SK-N-SH (cell line): ENCODE results near the gene ADAM33. TPM values are rescaled to one million over a fixed set of nuclear protein-coding genes. Genes with fewer than 3 reads are reported as not detected.

ENCODE experiments used
- CTCF ChIA-PET: fragments of 300-600, 350-600 bp; formaldehyde crosslinking; extraction: SDS; loops from one replicate; lab custom pipeline; 2021; lab: Yijun Ruan, JAX
- POLR2A ChIA-PET: fragments of 350-600 bp; sonication (Branson Sonifier 250); formaldehyde crosslinking; extraction: SDS; loops from one replicate; lab custom pipeline; 2020; ENCODE audit warnings: antibody characterized with exemption, inconsistent platforms; lab: Yijun Ruan, JAX
- DNase-seq: peaks from one replicate; pipeline ENCODE4 v3.0.0; 2012
- H2AFZ ChIP-seq: fragments of 200-600 bp; sonication (generic); 2 replicates; pipeline ENCODE4 v1.8.1; 2016; ENCODE audit warnings: antibody characterized with exemption, mild to moderate bottlenecking, low read depth
- H3F3A ChIP-seq: fragments of 200-600 bp; sonication (generic); replicated peaks from 2 replicates; pipeline ENCODE3; 2016; ENCODE audit warnings: antibody characterized with exemption, mild to moderate bottlenecking; ENCODE audit not compliant: insufficient read depth
- H3K27ac ChIP-seq, 2 experiments: fragments of 200-500 bp in 1 of 2; fragments of 200-600 bp in 1 of 2; sonication (Bioruptor generic) in 1 of 2; sonication (generic), shearing (Covaris generic) in 1 of 2; 2 replicates each; pipeline versions ENCODE4 v1.5.1 to v1.6.1; 2014 to 2016; ENCODE audit warnings: low read depth in 2 of 2, inconsistent platforms in 1 of 2, low read length in 1 of 2, mild to moderate bottlenecking in 1 of 2, mixed read lengths in 1 of 2
- H3K27me3 ChIP-seq: fragments of 200-600 bp; sonication (generic), shearing (Covaris generic); 2 replicates; pipeline ENCODE4 v1.6.1; 2016; ENCODE audit warnings: mixed run types; ENCODE audit not compliant: insufficient read depth
- H3K36me3 ChIP-seq, 2 experiments: fragments of 200-500 bp in 1 of 2; fragments of 200-600 bp in 1 of 2; sonication (Bioruptor generic) in 1 of 2; sonication (generic) in 1 of 2; replicated peaks in 1 of 2; 2 replicates each; pipeline versions ENCODE3 to v1.5.1; 2014 to 2016; ENCODE audit warnings: low read length in 1 of 2, mild to moderate bottlenecking in 1 of 2; ENCODE audit not compliant: insufficient read depth in 2 of 2, control insufficient read depth in 1 of 2
- H3K4me1 ChIP-seq, 2 experiments: fragments of 200-500 bp in 1 of 2; fragments of 200-600 bp in 1 of 2; sonication (Bioruptor generic) in 1 of 2; sonication (generic), shearing (Covaris generic) in 1 of 2; 2 replicates each; pipeline versions ENCODE4 v1.5.1 to v1.6.1; 2014 to 2016; ENCODE audit warnings: low read depth in 1 of 2, low read length in 1 of 2, mixed run types in 1 of 2; ENCODE audit not compliant: insufficient read depth in 2 of 2, control insufficient read depth in 1 of 2
- H3K4me2 ChIP-seq: fragments of 200-600 bp; sonication (generic), shearing (Covaris generic); 2 replicates; pipeline ENCODE4 v1.6.1; 2017; ENCODE audit warnings: mixed run types
- H3K4me3 ChIP-seq, 2 experiments: fragments of 200-500 bp in 1 of 2; fragments of 200-600 bp in 1 of 2; sonication (Bioruptor generic) in 1 of 2; sonication (generic), shearing (Covaris generic) in 1 of 2; 2 replicates each; pipeline versions ENCODE4 v1.5.1 to v1.8.1; 2014 to 2016; ENCODE audit warnings: low read depth in 2 of 2, inconsistent platforms in 1 of 2, low read length in 1 of 2, mild to moderate bottlenecking in 1 of 2, mixed read lengths in 1 of 2, moderate library complexity in 1 of 2
- H3K79me2 ChIP-seq: fragments of 200-600 bp; sonication (generic); 2 replicates; pipeline ENCODE4 v1.8.1; 2017; ENCODE audit warnings: mild to moderate bottlenecking; ENCODE audit not compliant: insufficient read depth
- H3K9ac ChIP-seq: fragments of 200-600 bp; sonication (generic); 2 replicates; pipeline ENCODE4 v1.6.1; 2017; ENCODE audit warnings: mixed run types
- H3K9me2 ChIP-seq: fragments of 200-600 bp; sonication (generic); 2 replicates; pipeline ENCODE4 v1.6.1; 2017; ENCODE audit warnings: mixed run types
- H3K9me3 ChIP-seq: fragments of 200-600 bp; sonication (generic); 2 replicates; pipeline ENCODE4 v1.6.1; 2017; ENCODE audit warnings: mixed run types, mild to moderate bottlenecking, moderate library complexity
- H4K20me1 ChIP-seq: fragments of 200-600 bp; sonication (generic); 2 replicates; pipeline ENCODE4 v1.6.1; 2017; ENCODE audit warnings: mild to moderate bottlenecking, mixed run types; ENCODE audit not compliant: insufficient read depth
- CHD2 ChIP-seq: fragments of 150-350 bp; IDR thresholded peaks from 2 replicates; pipeline ENCODE4 v1.6.1; 2018; ENCODE audit warnings: low read length; ENCODE audit not compliant: partially characterized antibody
- CTCF ChIP-seq: fragments of 200-600 bp; sonication (generic); IDR thresholded peaks from 2 replicates; pipeline ENCODE4 v1.6.1; 2017; ENCODE audit warnings: antibody characterized with exemption, mild to moderate bottlenecking, moderate library complexity
- FOXM1 ChIP-seq: IDR thresholded peaks from 2 replicates; pipeline ENCODE4 v1.4.0; 2012; ENCODE audit warnings: low read depth, mild to moderate bottlenecking
- GABPA ChIP-seq: IDR thresholded peaks from 2 replicates; pipeline ENCODE4 v1.4.0; 2012; ENCODE audit warnings: low read depth, mild to moderate bottlenecking
- GATA2 ChIP-seq: sonication (generic); formaldehyde crosslinking; IDR thresholded peaks from 2 replicates; pipeline ENCODE4 v1.5.0; 2020; ENCODE audit warnings: mild to moderate bottlenecking, missing genetic modification reagents
- IRF3 ChIP-seq: fragments of 150-350 bp; IDR thresholded peaks from 2 replicates; pipeline ENCODE4 v1.6.1; 2016; ENCODE audit warnings: mild to moderate bottlenecking, low read depth, low read length
- NFIC ChIP-seq: IDR thresholded peaks from 2 replicates; pipeline ENCODE4 v1.4.0; 2012; ENCODE audit warnings: borderline replicate concordance
- PBX3 ChIP-seq: IDR thresholded peaks from 2 replicates; pipeline ENCODE4; 2012
- POLR2AphosphoS5 ChIP-seq: IDR thresholded peaks from 2 replicates; pipeline ENCODE4 v1.6.1; 2012; ENCODE audit warnings: low read depth, low read length
- RAD21 ChIP-seq: IDR thresholded peaks from 2 replicates; pipeline ENCODE4 v1.6.1; 2012; ENCODE audit warnings: mild to moderate bottlenecking, low read length
- REST ChIP-seq: IDR thresholded peaks from 2 replicates; pipeline ENCODE4 v1.6.1; 2012; ENCODE audit warnings: mild to moderate bottlenecking, low read depth, low read length, moderate library complexity
- RXRA ChIP-seq: IDR thresholded peaks from 2 replicates; pipeline ENCODE4 v1.4.0; 2012; ENCODE audit warnings: low read depth, mild to moderate bottlenecking, borderline replicate concordance
- SIN3A ChIP-seq: IDR thresholded peaks from 2 replicates; pipeline ENCODE4 v1.6.1; 2012; ENCODE audit warnings: low read depth, mild to moderate bottlenecking, low read length, moderate library complexity, borderline replicate concordance
- TAF1 ChIP-seq: IDR thresholded peaks from 2 replicates; pipeline ENCODE4 v1.6.1; 2012; ENCODE audit warnings: low read depth, mild to moderate bottlenecking, low read length, moderate library complexity, borderline replicate concordance
- TCF12 ChIP-seq: IDR thresholded peaks from 2 replicates; pipeline ENCODE4 v1.4.0; 2012
- TEAD4 ChIP-seq: IDR thresholded peaks from 2 replicates; pipeline ENCODE4 v1.4.0; 2012; ENCODE audit warnings: mild to moderate bottlenecking, borderline replicate concordance; ENCODE audit not compliant: insufficient read depth
- YY1 ChIP-seq: IDR thresholded peaks from 2 replicates; pipeline ENCODE4 v1.4.0; 2012; ENCODE audit warnings: low read depth, mild to moderate bottlenecking
- ZBTB33 ChIP-seq: IDR thresholded peaks from 2 replicates; pipeline ENCODE4 v1.4.0; 2012; ENCODE audit warnings: low read depth, borderline replicate concordance
- WGBS: methylation state at CpG from one replicate; pipeline ENCODE4 v1.1.6; 2017; ENCODE audit warnings: low lambda C conversion rate; 5-methylcytosine and 5-hydroxymethylcytosine counted together
- polyA plus RNA-seq, 3 experiments: library from polyadenylated mRNA; depleted of rRNA; stranded (reverse); fragments of >200 nt; gene quantifications; 2 replicates each; pipeline ENCODE4 v1.2.3, GENCODE V29; 2012

Gene ADAM33
- polyA plus RNA-seq, 1 of the 3 experiments (the other 2 are of a cell fraction): 4.8 TPM

GRCh38 chr20:3729811-3730540 is 48.2 kb upstream of the ADAM33 start:
- H3K4me1 ChIP-seq: no peaks in the 10 kb centered on the region; a peak in 1 of 4 replicates
- H3K79me2 ChIP-seq: no peaks in the 10 kb centered on the region
- H3K27ac ChIP-seq: no peak overlapping the region
- H3K4me2 ChIP-seq: no peak overlapping the region
- H3K9me2 ChIP-seq: no peaks in the 10 kb centered on the region
- no peaks in the 10 kb centered on the region for H3K36me3 ChIP-seq
- DNase-seq: no peak
- no peak overlapping the region for H3K9ac ChIP-seq
- peaks cover 40% of the 10 kb centered on the region for H3K27me3 ChIP-seq
- CTCF ChIA-PET: interaction anchor here (1.4 to 4.7 kb wide), 4 partner anchors 14 to 23 kb away, joined by 5 to 20 read pairs (median 6); no protein-coding TSS in a partner anchor
- no peaks in the 10 kb centered on the region for H4K20me1 ChIP-seq
- 62% methylated on average over 8 of the region's 8 CpGs for WGBS
- H3K9me3 ChIP-seq: no peaks in the 10 kb centered on the region
- POLR2A ChIA-PET: no interaction called here
- H2AFZ ChIP-seq: no peak overlapping the region
- H3K4me3 ChIP-seq: no peak overlapping the region
- no peaks in the 10 kb centered on the region for H3F3A ChIP-seq
- TF ChIP-seq RAD21: no peak
- no peak for TF ChIP-seq FOXM1

GRCh38 chr20:3729378-3729777 is 47.6 kb upstream of the ADAM33 start:
- ChIA-PET POLR2A (no interaction called here), CTCF (interaction anchor here (1.5 to 4.7 kb wide), 4 partner anchors 18 to 40 kb away, joined by 5 to 20 read pairs (median 6); no protein-coding TSS in a partner anchor)
- Histone ChIP-seq H3K9me2 (no peaks in the 10 kb centered on the region), H3K4me1 (no peaks in the 10 kb centered on the region; a peak in 1 of 4 replicates), H3K4me3 (no peak overlapping the region), H3K79me2 (no peaks in the 10 kb centered on the region), H2AFZ (no peak overlapping the region), H3K27ac (no peak overlapping the region), H4K20me1 (no peaks in the 10 kb centered on the region), H3K9ac (no peak overlapping the region), H3K36me3 (no peaks in the 10 kb centered on the region), H3F3A (no peaks in the 10 kb centered on the region), H3K4me2 (no peak overlapping the region), H3K9me3 (no peaks in the 10 kb centered on the region), H3K27me3 (peaks cover 40% of the 10 kb centered on the region)
- no peak for DNase-seq
- WGBS: 57% methylated on average over 6 of the region's 6 CpGs
- TF ChIP-seq NFIC (no peak), IRF3 (no peak), GABPA (no peak), CHD2 (no peak), TCF12 (no peak), CTCF (no peak), RXRA (no peak), REST (no peak), ZBTB33 (no peak), SIN3A (no peak), TAF1 (no peak), POLR2AphosphoS5 (no peak), TEAD4 (no peak), YY1 (no peak), PBX3 (no peak), GATA2 (CRISPR knock-in tag) (no peak)
